ENCODE results near the gene ESYT3.

DNA sequence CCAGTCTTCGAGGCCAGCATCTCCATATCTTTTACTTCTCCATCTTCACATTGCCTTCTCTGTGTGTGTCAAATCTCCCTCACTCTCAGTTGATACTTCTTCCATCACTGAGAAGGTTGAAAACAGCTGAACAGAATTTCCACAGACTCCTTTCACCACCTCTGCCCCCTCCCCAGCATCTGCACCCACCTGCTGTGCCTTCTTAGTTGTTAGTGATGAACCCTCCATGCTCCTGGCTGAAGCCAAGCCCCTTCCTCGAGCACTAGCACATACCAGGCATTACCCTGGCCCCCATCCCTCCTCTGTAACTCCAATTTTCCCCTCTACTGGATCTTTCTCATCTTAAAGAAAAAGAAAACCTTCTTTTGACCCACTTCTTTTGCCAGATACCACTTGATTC is 27.8 kb upstream of the ESYT3 start:
- no peak for TF ChIP-seq CTCF (IDR thresholded peaks at IDR 0.05)
- no peak for TF ChIP-seq POLR2A (IDR thresholded peaks at IDR 0.05)

Data from breast epithelium (tissue), 3 donors.